Liver (tissue), 2 donors: Measurements from ENCODE around the gene XIAP.

Experiments used
- RXRA ChIP-seq, 2 donors: IDR thresholded peaks; 2 replicates each; pipeline ENCODE4 v1.6.1; 2017 to 2018; ENCODE audit warnings: antibody characterized with exemption in 2 of 2, mild to moderate bottlenecking in 1 of 2
- SP1 ChIP-seq: IDR thresholded peaks from 2 replicates; pipeline ENCODE4 v1.6.1; 2018; ENCODE audit warnings: antibody characterized with exemption, mild to moderate bottlenecking
- donor health status: healthy.

DNA sequence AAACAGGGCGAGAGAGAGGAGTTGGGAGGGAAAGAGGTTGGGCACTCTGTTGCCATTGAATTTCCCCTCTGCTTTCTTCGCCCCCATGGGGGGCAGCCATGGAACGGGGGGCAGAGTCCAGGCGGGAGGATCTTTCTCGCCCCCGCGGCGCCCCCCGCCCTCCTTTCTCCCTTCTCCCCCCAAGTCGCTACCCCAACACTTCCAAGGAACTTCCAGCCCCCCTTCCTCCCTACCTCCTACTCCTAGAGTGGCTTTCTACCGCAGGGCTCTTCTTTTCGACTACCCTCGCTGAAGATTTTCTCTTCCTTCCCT, 101.1 kb downstream of the XIAP start:
- TF ChIP-seq SP1 (no peak), RXRA (IDR thresholded peaks at IDR 0.05) (no peak)
